Measurements from ENCODE around the gene AFG1L.
"Not testable (repeated sequence)": the region's sequence is repeated elsewhere in the genome, so short reads cannot be mapped to it uniquely, and the experiment has no call there.

AFG1L gene

DNA sequence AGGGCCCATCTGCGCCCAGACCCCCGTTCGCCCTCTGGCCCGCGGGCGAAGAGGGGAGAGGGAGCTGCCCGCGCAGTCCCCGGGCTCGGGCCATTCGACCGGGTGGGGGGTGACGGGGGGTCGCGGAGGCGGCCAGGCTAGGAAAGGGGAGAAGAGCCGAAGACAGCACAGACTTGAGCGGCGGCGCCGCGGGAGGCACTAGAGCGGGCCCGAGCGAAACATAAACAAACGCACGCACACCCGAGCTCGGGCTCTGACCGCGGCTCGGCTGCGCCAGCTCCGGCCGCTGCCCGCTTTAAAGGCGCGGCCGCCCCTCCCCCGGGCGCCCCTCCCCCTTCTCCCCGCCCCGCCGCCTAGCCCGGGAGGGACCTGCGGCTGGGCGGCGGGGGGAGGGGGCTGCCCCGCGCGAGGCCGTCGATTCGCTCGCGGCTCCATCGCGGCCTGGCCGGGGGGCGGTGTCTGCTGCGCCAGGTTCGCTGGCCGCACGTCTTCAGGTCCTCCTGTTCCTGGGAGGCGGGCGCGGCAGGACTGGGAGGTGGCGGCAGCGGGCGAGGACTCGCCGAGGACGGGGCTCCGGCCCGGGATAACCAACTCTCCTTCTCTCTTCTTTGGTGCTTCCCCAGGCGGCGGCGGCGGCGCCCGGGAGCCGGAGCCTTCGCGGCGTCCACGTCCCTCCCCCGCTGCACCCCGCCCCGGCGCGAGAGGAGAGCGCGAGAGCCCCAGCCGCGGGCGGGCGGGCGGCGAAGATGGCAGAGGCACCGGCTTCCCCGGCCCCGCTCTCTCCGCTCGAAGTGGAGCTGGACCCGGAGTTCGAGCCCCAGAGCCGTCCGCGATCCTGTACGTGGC, 265.8 kb downstream of the AFG1L start, which contains the start of gene FOXO3:
FOXO3 (plus strand) TSS at position 455 of the 846 bp plus-strand sequence; CDS start at position 747, 292 bp downstream.
- peak; percentile 81 for DNase-seq

DNA sequence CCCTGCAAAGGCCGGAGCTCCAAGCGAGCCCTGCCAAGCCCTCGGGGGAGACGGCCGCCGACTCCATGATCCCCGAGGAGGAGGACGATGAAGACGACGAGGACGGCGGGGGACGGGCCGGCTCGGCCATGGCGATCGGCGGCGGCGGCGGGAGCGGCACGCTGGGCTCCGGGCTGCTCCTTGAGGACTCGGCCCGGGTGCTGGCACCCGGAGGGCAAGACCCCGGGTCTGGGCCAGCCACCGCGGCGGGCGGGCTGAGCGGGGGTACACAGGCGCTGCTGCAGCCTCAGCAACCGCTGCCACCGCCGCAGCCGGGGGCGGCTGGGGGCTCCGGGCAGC, 266.4 kb downstream of the AFG1L start:
- DNase-seq, result not testable (repeated sequence)

DNA sequence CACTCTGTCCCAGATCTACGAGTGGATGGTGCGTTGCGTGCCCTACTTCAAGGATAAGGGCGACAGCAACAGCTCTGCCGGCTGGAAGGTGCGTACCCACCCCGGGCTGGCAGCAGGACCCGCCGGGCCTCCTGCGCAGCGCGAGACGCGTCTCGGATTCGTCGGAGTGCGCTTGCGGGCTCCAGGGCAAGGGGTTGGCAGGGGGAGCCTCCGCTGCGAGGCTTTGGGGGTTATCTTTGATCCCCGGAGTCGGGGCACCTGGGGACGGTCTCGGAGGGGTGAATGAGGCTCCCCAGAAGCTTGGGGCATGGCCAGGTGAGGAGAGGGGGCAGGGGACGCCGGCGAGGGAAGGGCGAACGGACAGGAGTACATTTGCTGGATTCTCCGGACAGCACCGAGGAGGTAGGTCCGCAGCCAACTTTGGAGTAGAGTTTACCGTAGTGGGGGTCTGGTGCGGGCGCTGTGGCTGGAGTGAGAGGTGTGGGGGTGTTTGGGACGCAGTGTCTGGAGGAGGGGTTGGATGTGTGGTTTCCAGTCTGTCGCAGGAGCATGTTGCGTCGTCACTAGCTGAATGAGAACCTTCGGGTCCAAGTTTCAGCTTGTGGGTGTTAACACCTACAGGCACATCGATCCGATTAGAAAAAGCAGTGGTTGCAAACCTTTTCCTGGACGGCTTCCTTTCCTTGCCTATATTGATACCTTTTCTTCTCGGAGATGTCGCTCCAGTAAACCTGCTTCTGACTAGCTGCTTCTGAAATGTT, 267.1 kb downstream of the AFG1L start:
- DNase-seq, result peak; percentile 26

DNA sequence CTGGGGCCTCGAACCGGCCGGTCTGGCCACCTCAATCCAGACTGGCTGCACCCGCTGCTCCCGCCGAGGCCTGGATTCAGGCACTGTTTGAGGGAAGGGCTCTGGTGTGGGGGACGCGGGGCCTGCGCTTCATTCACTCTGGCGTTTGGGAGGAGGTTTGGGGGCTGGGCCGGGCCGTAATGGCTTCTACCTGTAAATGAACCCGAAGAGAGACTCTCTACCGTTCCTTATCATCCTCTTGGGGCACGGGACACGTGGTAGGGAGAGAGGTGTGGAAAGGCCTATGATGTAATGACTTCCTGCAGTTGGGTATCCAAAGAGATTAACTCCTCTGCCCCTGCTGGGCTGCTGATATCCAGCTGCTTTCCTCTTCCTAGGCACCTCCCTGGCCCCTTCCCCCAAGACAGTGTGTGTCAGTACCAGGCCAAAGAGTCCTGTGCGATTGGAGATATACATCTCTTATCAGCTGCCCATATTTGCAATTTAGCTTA, 267.7 kb downstream of the AFG1L start:
- peak; percentile 70 for DNase-seq

DNA sequence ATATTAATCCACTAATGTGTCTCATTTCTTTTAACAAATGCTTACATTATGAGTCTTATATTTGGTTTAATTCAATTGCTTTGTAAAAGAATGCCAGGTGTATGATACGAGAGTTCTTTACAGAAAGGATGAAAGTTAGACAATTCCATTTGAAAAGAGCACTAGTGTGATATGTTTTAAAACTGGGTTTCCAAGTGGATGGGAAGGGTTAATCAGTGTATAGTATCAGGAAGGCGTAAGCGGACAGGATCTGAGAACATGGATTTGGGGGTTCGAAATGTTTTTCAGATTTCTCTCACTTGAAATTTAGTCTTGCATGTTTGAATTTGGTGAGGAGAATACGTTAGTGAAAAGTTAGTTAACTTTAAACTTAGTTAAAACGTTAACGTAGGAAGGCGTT, 268.4 kb downstream of the AFG1L start:
- DNase-seq, result no peak

DNA sequence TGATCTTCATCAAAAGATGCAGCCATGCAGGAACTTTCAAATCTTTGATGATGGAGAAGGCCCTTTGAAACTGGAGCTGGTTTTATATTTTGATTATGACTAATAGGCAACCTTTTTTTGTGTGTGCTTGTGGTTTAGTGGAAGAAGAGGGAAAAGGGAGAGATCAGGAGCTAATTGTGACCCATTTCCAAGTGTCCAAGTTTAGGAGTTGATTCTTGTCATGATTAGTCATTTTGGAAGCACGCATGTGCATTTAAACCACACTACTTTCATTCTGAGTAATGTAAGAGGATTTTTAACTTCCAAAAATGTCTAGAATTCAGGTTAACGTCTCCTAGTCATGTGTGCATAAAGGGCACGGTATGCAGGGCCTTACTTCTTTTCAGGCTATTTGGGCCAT, 269.3 kb downstream of the AFG1L start:
- DNase-seq, result no peak

DNA sequence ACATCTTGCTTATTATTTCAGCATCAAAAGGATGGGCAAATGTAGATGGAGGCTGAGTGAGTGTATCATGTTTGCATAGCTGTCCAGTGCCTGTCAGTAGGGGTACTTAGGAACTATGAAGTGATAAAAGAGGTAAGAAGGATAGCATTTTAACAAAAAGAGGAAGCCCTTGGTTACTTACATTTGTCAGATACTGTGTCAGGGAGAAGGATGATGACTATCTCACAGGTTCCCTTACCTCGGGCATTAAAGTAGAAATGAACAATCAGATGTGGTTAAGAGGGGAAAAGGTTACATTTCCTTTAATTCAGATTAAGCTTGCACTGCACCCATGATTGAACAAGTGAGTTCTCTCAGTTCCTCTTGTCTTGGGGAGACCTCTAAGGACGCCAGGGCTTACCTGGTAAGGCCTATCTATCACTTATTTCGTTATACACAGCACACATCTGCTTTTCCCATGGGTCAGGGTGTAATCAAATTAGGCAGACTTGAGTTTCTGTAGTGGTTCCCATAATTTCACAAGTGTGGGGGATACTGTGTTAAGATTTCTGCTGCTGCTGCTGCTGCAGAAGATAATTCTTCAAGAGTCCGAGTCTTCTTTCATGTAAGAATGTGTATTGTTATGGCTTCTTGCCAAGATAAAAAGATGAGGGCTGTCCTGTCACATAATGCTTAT, 270.4 kb downstream of the AFG1L start:
- DNase-seq, result peak; percentile 18

DNA sequence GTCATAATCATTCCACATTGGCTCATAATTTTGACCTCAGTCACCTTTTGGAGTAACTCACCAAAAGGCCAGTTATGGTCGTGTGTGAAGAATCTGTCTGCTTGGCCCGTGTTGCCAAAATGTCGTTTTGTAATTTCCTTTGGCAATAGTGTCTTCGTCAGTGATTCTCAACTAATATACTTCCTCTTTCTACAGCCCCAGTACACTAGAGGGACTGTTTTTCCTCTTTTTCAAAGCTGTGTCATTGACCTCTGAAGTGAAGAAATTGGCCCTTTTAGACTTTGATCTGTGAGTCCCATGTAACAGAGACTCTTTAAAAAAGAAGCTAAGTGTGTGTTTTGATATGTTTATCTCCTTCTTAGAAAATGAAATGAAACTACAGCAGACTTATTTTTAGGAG, 271.0 kb downstream of the AFG1L start:
- DNase-seq, result no peak

DNA sequence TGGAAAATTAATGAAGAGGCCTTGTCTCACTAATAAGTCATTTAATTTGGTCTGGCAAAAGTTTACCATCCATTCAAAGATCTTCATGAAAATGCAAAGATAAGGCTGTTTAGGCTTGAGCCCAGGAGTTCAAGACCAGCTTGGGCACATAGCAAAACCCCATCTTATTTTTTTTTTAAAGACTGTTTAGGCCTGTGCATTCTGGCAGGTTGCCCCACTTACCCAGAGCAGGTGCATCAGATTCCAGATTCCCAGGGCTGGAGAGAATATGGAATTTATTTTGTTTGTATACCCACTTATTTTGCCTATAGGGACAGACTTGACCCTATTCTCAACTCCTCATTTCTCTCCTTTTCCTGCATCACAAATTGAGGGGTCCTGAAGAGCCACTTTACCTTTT, 271.6 kb downstream of the AFG1L start:
- no peak for DNase-seq

DNA sequence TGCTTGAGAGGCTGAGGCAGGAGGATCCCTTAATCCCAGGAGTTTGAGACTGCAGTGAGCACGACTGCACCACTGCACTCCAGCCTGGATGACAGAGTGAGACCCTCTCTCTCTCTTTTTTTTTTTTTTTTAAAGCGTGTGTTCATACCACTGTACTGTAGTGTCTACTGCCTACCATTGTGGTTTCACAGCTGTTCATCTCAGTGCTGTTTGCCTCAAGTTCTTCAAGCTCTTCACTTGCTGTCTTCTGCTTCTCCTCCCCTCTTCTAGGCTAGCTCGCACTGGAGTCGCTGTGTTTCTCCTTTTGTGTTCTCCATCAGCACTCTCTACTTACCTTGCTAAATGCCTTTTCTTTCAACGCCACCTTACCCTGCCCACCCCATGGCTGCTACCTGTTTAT, 273.2 kb downstream of the AFG1L start:
- DNase-seq, result no peak

DNA sequence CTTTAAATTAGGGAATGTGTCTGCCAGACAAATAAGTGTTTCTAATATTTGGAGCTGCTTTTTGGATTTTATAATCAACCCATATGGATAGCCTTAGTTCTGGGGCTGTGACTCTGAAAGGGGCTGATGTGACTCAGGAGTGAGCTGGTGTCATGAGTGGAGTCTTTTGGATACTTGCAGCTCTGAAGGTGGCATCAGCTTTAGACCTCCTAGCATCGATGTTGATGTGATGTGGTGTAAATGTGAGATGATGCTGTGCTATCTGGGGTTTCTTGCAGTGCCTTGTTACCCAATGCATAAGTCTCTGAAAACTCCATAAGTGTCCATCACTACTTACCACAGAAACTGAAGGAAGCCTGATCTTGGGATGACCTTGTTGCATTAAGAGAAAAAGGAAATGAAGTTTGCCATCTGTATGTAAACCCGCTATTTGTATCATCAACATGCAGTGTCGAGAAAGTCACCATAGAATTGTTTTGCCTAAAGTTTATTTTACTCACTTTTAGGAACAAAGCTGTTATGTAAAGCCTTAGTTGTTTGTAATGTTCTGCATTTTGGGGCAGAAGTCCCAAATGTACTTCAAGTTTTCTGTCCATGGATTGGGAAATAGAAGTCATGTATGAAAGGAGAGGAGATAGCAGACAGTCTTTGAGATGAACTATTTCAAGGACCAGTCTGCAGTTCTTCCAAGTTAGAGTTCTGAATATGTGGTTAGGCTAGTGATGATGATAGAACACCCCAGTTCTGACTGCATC, 273.9 kb downstream of the AFG1L start:
- no peak for DNase-seq

DNA sequence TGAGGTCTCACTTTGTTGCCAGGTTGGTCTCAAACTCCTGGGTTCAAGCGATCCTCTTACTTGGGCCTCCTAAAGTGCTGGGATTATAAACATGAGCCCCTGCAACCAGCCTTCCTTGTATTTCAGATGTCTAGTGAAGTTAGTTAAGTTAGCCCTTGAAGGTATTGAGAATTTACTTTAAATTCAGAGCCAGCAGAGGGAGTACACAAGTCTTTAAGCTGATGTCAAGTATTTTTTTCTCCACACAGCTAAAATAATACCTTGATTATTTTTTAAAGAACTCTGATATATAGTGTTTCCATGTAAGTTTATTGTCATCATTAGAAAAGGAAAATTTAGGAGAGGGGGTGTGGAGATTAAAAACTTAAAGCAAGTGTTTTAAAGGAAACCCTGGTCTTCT, 275.7 kb downstream of the AFG1L start:
- DNase-seq, result no peak

DNA sequence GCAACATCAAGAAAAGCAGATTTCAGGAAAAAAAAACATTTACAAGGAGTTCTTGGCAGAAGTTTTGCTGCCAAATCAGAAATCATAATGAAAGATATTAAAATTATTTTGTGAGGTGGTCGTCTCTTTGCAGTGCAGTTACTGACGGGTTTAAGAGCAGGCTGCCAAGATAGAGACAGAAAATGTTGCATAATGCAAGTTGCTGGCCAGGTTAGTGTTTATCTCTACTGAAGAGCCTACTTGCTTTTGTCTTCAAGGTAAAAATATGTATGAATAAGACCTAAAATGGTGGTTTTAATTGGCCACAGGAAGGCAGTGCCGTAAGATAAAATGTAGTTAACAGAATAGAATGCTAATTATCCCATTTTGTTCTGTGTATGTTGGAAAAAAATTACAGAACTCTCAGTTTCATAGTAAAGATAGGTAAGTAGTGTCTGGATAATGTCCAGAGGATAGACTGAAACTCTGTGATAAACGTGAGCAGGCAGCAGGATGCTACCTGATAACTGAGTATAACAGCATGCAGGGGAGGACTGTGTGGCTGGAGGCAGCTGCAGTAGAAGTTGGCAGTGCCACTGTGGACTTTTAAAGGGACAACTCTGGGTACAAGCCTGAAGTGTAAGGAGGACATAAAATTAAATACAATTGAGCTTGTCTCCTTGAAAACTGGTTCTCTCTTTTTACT, 279.7 kb downstream of the AFG1L start:
- DNase-seq, result peak; percentile 42
